HG02763 (cell line): ENCODE measurements around the gene FOXA3.
A peak's percentile ranks its signal among the peaks of the same experiment; 100 is the strongest.
"Not testable (repeated sequence)": the region's sequence is repeated elsewhere in the genome, so short reads cannot be mapped to it uniquely, and the experiment has no call there.

Experiments used
- ATAC-seq: cut with Tn5 transposase; IDR thresholded peaks from one replicate; pipeline ENCODE4 v1.9.1; 2021; ENCODE audit warnings: mild to moderate bottlenecking, moderate library complexity; ENCODE audit not compliant: unreplicated experiment

Gene FOXA3

GRCh38 chr19:45827459-45828093, 36.5 kb upstream of the FOXA3 start:
- ATAC-seq = no peak

- no peak for ATAC-seq
These were observed 35.6 kb upstream of the FOXA3 start for GRCh38 chr19:45828523-45828922.

GRCh38 chr19:45828945-45829344, 35.2 kb upstream of the FOXA3 start:
- no peak for ATAC-seq

GRCh38 chr19:45834970-45835369, 29.2 kb upstream of the FOXA3 start:
- no peak for ATAC-seq

- no peak for ATAC-seq
These were observed 21.9 kb upstream of the FOXA3 start for GRCh38 chr19:45842198-45842597.

GRCh38 chr19:45847663-45848062, 16.5 kb upstream of the FOXA3 start:
- ATAC-seq = no peak

GRCh38 chr19:45848922-45849321, 15.2 kb upstream of the FOXA3 start:
- ATAC-seq = no peak

GRCh38 chr19:45852145-45852750, 11.9 kb upstream of the FOXA3 start:
- ATAC-seq = no peak

GRCh38 chr19:45852983-45853382, 11.1 kb upstream of the FOXA3 start:
- ATAC-seq = no peak

- ATAC-seq = no peak
These were observed 9.9 kb upstream of the FOXA3 start for GRCh38 chr19:45854167-45854778.

GRCh38 chr19:45860359-45861259, 3.5 kb upstream of the FOXA3 start:
- no peak for ATAC-seq

- ATAC-seq = no peak
These were observed 1.9 kb upstream of the FOXA3 start for GRCh38 chr19:45862271-45862563.

- ATAC-seq = peak; percentile 89
These were observed 1.4 kb upstream of the FOXA3 start, which contains the start of gene SYMPK for GRCh38 chr19:45862564-45863334. TSS of gene SYMPK (minus strand) at chr19:45863147. CDS start at chr19:45854495, 8,652 bp downstream.

- ATAC-seq = no peak
These were observed 739 bp upstream of the FOXA3 start for GRCh38 chr19:45863335-45863839.

- no peak for ATAC-seq
These were observed 530 bp downstream of the FOXA3 start for GRCh38 chr19:45864629-45865082.

GRCh38 chr19:45865269-45865948, 1.3 kb downstream of the FOXA3 start:
- ATAC-seq = no peak

- ATAC-seq = no peak
These were observed 2.5 kb downstream of the FOXA3 start for GRCh38 chr19:45866400-45867176.

- ATAC-seq = not testable (repeated sequence)
These were observed 3.1 kb downstream of the FOXA3 start for GRCh38 chr19:45867241-45867640.

- ATAC-seq = no peak
These were observed 6.7 kb downstream of the FOXA3 start for GRCh38 chr19:45870798-45871197.
